Activated T-cell treated with anti-CD3 and anti-CD28 coated beads for 4 hours (primary cell): ENCODE measurements around the gene CYP4F2.
A peak's percentile ranks its signal among the peaks of the same experiment; 100 is the strongest.
"Not testable (repeated sequence)": the region's sequence is repeated elsewhere in the genome, so short reads cannot be mapped to it uniquely, and the experiment has no call there.

Experiments used
- DNase-seq: peaks from one replicate; pipeline ENCODE4 v3.0.0-alpha.2; 2020

CYP4F2 gene

GRCh38 chr19:15899561-15899960, 1.7 kb upstream of the CYP4F2 start:
- DNase-seq: not testable (repeated sequence)

GRCh38 chr19:15897026-15897737, 692 bp downstream of the CYP4F2 start:
- DNase-seq: no peak

DNA sequence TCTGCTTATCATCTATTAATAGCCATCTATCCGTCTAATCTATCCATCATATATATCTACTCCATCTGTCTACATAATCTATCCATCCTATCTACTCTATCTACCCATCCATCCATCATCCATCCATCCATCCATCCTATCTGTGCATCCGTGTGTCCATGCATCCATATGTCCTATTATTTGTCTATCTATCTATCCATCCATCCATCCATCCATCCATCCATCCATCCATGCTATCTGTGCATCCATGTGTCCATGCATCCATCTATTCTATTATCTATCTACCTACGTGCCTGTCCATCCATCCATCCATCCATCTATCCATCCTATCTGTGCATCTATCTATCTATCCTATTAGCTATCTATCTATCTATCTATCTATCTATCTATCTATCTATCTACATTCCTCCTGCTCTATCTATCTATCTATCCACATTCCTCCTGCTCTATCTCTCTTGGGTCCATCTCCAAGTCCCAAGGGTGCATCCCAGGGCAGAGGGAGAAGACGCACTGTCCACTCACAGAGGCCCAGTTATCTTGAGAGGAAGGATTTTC, 1.9 kb downstream of the CYP4F2 start:
- DNase-seq: no peak

DNA sequence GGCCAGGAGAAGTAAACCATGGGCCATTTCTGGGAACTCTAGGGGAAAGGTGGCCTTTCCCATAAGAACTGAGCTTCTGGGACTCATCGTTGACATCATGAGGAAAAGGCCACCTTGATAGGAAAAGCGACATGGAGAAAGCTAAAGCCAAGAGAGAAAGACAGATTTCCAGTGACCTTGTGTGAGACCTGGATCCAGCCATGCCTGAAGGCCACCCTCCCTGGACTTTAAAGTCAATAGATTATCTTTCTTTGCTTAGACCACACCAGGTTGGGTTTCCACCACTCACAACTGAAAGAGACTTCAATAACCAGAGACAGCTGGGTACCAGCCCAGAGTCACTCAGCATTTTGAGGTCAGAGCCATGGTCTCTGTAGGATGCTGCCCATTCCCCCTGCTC, 3.5 kb downstream of the CYP4F2 start:
- no peak for DNase-seq

GRCh38 chr19:15893477-15893876, 4.4 kb downstream of the CYP4F2 start:
- DNase-seq: no peak

- DNase-seq: no peak
These were observed 5.9 kb downstream of the CYP4F2 start for GRCh38 chr19:15892012-15892411.

DNA sequence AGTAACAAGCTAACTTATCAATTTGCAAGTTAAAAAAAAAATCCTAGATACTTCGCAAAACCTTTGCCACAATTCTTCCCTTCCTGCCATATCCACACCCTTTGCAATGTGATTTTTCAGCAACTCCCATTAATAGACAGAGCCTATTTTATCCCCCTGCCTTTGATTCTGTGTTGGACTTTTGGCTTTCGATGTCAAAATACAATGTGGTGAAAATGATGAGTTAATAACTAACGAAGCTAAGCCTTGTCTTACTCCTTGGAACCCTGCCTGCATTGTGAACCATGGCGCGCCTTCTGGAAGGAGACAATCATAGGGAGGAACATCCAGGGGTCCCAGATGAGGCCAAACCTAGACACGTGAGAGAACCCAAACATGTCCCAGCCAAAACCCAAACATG, 6.4 kb downstream of the CYP4F2 start:
- no peak for DNase-seq

DNA sequence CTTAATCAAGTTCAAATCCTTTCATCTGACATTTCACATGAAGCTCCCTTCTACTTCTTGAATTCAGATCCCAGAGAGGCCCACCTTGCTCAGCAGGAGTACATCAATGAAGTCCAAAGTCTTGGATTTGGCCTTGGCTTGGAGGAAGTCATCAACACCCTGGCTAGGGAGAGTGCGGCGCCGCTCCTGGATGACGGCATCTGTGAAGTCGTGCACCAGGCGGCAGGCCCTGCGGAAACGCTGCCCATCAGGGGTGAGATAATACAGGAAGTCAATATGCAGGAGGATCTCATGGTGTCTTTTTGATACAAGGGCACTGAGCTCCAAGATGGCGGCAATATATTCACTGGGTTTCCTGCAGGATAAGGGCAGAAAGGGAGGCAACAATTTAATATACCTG, 8.5 kb downstream of the CYP4F2 start:
- not testable (repeated sequence) for DNase-seq

GRCh38 chr19:15885919-15886318, 12.0 kb downstream of the CYP4F2 start:
- no peak for DNase-seq

GRCh38 chr19:15885167-15885566, 12.7 kb downstream of the CYP4F2 start:
- DNase-seq: no peak

GRCh38 chr19:15883329-15883728, 14.5 kb downstream of the CYP4F2 start:
- not testable (repeated sequence) for DNase-seq

DNA sequence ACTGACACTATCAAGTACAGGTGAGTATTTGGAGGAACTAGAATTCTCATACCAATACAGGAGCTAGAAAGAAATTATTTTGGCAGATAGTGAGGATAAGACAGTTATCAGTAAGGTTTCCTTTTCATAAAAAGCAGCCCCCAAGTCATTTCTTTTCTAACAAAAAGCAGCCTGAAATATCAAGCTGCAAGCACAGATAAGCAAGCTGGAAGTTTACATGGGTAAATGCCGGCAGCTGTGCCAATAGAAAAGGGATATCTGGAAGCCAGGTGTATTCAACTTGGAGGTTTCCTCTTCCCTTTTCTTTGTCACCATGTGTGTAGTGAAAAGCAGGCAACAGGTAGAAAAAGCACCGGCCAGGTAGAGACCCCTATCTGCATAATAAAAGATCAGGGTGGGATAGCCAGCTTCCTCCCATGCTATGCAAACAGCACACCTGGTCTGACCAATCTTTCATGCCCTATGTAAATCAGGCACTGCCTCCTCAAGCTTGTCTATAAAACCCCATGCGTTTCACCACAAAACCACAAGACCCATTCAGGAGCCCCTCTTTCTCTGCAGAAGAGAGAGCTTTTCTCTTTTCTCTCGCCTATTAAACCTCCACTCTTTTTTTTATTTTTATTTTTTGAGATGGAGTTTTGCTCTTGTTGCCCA, 22.9 kb downstream of the CYP4F2 start:
- no peak for DNase-seq

DNA sequence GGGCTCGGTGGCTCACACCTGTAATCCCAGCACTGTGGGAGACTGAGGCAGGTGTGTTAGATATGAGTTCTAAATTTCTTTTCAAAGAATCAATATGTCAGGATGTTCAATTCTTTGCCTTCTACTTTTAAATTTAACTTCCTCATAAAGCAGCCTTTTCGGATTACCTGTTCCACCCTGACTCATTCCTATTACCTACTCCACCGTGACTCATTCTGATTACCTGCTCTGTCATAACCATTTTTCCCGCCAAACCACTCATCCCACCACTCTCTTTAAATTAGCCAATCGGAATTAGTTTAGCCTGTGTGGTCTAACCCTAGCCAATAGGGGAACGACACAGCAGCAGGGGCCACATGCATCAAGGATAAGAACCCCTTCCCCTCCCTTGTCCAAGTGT, 24.1 kb downstream of the CYP4F2 start:
- DNase-seq: not testable (repeated sequence)

- DNase-seq: no peak
These were observed 26.3 kb downstream of the CYP4F2 start for GRCh38 chr19:15871570-15871969.

GRCh38 chr19:15869873-15870272, 28.0 kb downstream of the CYP4F2 start:
- DNase-seq: no peak

GRCh38 chr19:15869109-15869555, 28.7 kb downstream of the CYP4F2 start:
- DNase-seq: peak; percentile 24

GRCh38 chr19:15866636-15867035, 31.2 kb downstream of the CYP4F2 start:
- DNase-seq: no peak

DNA sequence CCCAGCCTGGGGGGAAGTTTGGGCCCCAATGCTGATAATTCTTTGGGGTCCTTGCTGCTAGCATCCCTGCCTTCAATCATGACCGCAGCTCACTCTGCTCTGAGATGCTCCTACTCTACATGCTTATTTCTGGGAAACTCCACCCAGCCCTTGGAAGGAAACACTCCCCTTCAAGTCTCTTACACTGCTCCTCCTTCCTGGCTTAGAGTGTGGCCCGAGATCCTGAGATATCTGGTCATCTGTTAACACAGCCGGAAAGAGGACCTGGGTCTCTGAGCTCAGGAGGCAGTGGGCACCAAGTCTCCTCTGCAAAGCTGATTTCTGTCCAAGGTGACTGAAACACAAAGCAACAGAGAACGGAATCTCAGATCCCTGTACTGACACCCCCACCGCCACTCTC, 33.0 kb downstream of the CYP4F2 start:
- no peak for DNase-seq

DNA sequence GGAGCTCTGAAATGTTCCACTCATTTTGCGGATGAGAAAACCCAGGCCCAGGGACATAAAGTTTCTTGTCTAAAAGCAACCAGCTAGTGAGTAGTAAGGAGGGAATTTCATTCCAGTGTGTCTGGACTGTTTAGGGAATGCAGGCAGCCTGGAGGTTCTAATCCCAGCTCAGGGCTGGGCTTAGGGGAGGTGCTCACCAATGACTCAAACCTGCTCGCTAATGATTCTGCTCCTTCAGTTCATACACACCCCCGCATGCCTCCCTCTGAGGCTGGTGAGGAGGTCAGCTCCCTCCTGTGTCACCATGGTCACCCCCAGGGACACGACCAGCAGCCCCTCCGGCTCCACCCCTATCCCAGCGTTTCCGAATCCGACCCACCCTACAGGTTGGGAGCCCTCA, 34.6 kb downstream of the CYP4F2 start:
- no peak for DNase-seq

GRCh38 chr19:15862444-15862843, 35.4 kb downstream of the CYP4F2 start:
- DNase-seq: no peak

DNA sequence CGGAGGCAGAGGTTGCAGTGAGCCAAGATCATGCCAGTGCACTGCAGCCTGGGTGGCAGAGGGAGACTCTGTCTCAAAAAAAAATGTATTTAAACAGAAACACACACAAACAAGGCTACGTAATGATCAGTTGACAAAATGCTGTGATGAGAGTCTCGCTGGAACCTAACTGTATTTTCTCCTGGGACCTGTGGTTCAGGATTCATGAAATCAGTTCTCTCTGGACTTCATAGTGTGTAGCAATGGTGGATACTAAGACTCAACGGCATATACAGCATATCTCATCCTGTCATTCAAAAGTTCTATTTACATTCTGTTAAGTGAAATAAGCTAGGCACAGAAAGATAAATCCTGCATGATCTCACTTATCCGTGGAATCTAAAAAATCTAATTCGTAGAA, 37.4 kb downstream of the CYP4F2 start:
- DNase-seq: no peak

- no peak for DNase-seq
These were observed 38.7 kb downstream of the CYP4F2 start for GRCh38 chr19:15859187-15859586.

DNA sequence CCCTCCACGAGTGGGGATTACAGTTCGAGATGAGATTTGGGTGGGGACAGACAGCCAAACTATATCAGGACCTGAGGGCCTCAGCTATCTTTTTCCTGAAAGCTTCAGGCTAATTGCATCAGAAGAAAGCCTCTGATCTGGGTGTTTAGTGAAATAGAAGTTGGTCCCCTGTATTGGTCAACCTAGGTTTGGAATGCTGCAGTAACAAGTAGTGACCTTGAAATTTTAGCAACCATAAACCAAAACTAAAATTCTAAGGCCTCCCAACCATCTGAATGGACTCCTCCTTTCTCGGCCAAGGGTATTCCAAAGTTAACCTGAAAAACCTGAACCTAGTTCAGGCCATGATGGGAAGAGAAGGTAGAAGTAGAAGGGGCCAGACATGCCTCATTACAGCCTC, 47.5 kb downstream of the CYP4F2 start:
- no peak for DNase-seq

- no peak for DNase-seq
These were observed 51.0 kb downstream of the CYP4F2 start for GRCh38 chr19:15846923-15847322.

DNA sequence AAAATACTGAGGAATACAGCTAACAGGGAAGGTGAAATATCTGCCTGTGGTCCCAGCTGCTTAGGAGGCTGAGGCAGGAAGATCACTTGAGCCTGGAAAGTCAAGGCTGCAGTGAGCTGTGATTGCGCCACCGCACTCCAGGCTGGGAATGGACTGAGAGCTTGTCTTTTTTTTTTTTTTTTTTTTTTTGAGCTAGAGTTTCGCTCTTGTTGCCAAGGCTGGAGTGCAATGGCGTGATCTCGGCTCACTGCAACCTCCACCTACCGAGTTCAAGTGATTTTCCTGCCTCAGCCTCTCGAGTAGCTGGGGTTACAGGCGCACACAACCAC, 54.0 kb downstream of the CYP4F2 start:
- not testable (repeated sequence) for DNase-seq
